Immature natural killer cell (primary cell): Measurements from ENCODE around the gene NKX6-1. TPM values are rescaled to one million over a fixed set of nuclear protein-coding genes. Genes with fewer than 3 reads are reported as not detected.

Experiments used
- polyA plus RNA-seq, 3 donors: library from polyadenylated mRNA; unstranded; fragments of 300-500 nt; fragmentation: Illumina TruSeq; gene quantifications; one replicate each; pipeline ENCODE4 v1.2.3, GENCODE V29; 2021

NKX6-1 gene
- polyA plus RNA-seq, 3 donors from 2014 or later, result not detected

Other genes starting within 250 kb of the NKX6-1 start
- not detected for gene CDS1, start 83.8 kb upstream of the NKX6-1 start, polyA plus RNA-seq